ENCODE data around the gene ZNF888. TPM values are rescaled to one million over a fixed set of nuclear protein-coding genes. Genes with fewer than 3 reads are reported as not detected.

Gene ZNF888
- total and polyA plus RNA-seq, 9 of the 15 experiments (the other 6 are each of a cell fraction or from before 2014, with no cell fraction given) = 1.6 to 13.3 (median 9.9) TPM

GRCh38 chr19:52942386-52943133 is 19.3 kb upstream of the ZNF888 start (continued):
- TF ChIP-seq NR2C1 (IDR thresholded peaks at IDR 0.05) (no peak), NR2C1 (tag; IDR thresholded peaks at IDR 0.05) (no peak), CREB5 (CRISPR knock-in tag; IDR thresholded peaks at IDR 0.05) (no peak), RBM39 (optimal IDR thresholded peaks at IDR 0.05; ENCODE audit: low read depth, low read length) (no peak), ZNF436 (CRISPR knock-in tag; IDR thresholded peaks at IDR 0.05) (no peak), ZNF592 (IDR thresholded peaks at IDR 0.05) (no peak), ZNF639 (CRISPR knock-in tag; conservative IDR thresholded peaks at IDR 0.05 in 1 of 2, IDR thresholded peaks at IDR 0.05 in 1 of 2) (no peak), CREB1 (IDR thresholded peaks at IDR 0.05) (peak; percentile 58), CREB1 (CRISPR knock-in tag; IDR thresholded peaks at IDR 0.05) (peak; percentile 49; the same call in 1 of the 2 replicates), BCLAF1 (IDR thresholded peaks at IDR 0.05; ENCODE audit: borderline replicate concordance in 1 of 2, control insufficient read depth in 1 of 2, low read depth in 2 of 2, low read length in 1 of 2) (no peak), ZNF696 (CRISPR knock-in tag; conservative IDR thresholded peaks at IDR 0.05) (no peak), SMC3 (conservative IDR thresholded peaks at IDR 0.05; ENCODE audit: insufficient read depth, low read depth, low read length) (no peak), KHSRP (IDR thresholded peaks at IDR 0.05) (no peak), ZFP30 (CRISPR knock-in tag; IDR thresholded peaks at IDR 0.05; ENCODE audit: borderline replicate concordance) (no peak), TAL1 (IDR thresholded peaks at IDR 0.05) (no peak), RHOXF2B (CRISPR knock-in tag; conservative IDR thresholded peaks at IDR 0.05) (no peak), ZNF644 (tag; IDR thresholded peaks at IDR 0.05; ENCODE audit: low read depth) (no peak), MAFG (tag; conservative IDR thresholded peaks at IDR 0.05) (no peak)
